NCI-H748 (cell line): ENCODE results near the gene LGALSL.

Experiments
- DNase-seq: peaks from one replicate; lab custom pipeline; 2025; ENCODE audit not compliant: unreplicated experiment; lab: John Stamatoyannopoulos, UW

The LGALSL gene

DNA sequence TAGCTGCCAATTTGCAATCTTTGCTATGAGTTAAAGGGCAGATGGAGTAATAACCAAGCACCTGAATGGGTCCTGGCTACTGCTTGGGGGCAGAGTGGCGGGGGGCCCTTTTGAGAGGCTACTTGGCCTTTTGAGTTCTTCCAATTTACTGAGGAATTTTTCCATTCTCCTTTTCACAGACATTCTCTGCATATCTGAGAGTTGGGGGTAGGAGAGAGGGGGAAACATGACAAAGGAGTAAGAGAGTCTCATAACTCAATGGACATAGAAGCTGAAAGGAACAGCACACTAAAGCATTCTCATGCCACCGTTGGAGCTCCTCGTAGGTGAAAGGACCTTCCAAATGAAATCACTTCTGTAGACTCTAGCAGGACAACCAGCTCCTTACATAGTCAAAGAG lies 16.1 kb downstream of the LGALSL start:
- no peak for DNase-seq

DNA sequence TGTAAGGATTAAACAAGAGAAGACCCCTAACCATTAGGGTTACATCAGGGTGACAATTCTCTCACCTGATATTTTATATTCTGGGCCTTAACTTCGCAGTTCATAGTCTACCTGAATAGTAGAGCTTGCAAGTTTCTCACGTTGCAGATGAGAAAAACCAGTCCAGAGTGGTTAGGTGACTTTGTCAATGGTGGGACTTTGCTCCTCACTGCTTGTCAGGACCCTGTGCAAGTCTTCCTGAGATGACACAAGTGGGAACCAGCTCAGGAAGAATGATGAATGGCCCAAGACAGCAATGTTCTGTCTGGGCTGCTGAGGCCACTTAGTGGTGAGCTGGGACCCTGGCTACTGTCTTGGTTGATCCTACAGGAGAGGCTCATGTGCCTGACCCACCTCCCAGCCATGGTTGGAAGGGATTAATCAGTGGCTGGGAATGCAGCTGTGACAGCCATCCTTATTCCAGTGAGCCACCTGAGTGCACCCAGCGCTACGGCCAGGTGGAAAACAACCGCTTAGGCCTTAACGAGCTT lies 16.9 kb downstream of the LGALSL start:
- DNase-seq = peak; percentile 38

DNA sequence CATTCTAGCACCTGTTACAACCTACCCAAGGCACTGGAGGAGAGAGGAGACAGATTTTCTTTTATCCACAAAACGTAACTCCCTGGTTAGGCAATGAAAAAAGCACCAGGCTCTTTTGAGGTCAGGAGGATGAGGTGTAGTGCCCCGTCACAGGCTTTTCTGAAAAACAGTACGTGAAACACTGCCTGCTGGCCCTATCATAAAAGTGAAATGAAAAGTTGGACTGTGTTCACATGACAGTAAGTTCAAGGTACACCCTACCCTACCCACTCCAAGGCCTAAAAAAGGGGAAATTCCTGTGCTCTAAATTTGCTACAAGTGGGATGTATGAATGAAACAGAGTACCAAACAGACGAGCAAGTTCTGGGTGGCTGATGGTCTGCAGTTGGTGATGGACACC lies 17.6 kb downstream of the LGALSL start:
- DNase-seq = no peak

DNA sequence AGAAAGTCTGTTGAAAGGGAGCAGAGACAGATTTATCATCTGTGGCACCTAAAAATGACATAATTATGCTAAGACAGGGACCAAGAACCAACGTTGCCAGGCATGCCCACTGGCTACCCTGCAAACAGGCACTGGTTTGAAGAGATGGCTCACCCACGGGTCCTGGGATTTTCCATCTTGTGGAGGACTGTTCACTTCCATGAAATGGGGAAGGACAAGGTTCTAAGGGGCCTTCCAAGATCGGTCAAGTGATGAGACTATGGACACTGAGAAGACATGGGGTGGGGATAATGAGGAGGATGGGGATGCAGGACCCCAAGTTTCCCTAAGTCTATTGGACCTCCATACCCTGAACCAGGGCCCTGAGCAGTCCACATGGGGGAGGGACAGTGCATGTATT lies 18.9 kb downstream of the LGALSL start:
- no peak for DNase-seq

DNA sequence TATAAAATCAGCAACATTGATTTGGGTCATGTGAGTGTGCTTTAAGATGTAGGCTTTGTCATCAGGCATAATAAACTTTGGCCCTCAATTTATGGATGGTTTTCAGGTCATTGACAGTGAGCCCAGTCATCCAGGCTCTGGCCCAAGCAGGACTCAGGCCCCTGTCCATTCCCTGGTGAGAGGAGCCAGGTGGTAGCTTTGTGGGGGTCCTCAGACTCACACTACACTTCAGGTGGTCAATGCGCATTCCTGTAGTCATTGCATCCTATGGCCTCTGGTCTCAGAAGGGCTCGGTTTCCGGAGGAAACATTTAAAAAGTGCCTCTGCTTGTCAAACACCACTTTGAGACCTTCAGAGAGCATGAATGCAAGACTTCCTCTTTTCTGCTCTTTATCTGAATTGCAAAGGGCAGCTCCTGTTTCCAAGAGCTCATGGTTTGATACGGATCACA lies 20.2 kb downstream of the LGALSL start:
- DNase-seq = no peak

DNA sequence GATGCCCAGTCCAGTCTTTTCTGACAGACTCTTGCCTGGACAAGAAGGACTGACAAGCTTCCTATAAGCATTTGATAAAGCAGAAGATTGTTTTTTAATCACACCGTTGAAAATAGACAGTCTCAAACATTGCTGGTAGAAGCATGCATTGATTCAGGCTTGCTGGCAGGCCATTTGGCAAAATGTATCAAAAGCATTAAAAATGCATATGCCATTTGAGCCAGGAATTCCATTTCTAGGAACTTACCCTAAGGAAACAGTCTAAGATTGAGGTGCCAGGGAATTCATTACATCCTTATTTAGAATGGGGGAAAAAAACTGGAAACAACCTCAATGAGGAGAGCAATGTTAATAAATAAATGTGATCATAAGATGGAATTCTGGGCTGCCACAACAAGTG lies 20.7 kb downstream of the LGALSL start:
- DNase-seq = no peak

DNA sequence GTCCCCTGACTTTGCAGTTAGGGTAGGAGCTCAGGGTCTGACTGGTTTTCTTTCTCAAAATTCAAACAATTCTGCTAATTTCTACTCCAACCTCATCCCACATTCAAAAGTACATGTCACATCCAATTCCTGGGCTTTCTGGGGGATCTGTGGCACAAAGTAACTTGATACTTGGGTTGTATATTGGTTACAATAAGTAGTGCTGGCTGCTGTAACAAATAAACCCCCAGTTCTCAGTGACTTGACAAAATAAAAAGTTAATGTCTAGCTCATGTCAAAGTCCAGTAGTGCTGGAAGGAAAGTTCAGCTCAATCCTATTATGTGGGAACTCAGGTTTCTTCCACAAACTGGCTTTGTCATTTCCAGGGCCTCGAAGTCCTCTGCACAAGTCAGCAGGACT lies 23.1 kb downstream of the LGALSL start:
- no peak for DNase-seq

DNA sequence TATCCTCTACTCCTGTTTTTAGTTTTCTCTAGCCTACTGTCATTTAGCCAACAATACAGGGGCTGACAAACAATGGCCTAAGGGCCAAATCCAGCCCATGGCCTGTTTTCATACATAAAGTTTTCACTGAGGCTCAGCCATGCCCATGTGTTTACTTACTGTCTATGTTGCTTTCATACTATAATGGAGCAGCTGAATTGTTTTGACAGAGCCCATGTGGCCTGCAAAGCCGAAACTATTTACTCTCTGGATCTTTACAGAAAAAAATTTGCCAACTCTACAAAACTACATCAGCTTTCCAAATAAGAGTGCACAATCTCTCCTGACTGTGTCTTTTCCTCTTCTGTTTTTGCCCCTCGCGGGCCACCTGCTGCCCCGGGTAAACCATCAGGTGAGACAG lies 24.0 kb downstream of the LGALSL start:
- peak; percentile 40 for DNase-seq

DNA sequence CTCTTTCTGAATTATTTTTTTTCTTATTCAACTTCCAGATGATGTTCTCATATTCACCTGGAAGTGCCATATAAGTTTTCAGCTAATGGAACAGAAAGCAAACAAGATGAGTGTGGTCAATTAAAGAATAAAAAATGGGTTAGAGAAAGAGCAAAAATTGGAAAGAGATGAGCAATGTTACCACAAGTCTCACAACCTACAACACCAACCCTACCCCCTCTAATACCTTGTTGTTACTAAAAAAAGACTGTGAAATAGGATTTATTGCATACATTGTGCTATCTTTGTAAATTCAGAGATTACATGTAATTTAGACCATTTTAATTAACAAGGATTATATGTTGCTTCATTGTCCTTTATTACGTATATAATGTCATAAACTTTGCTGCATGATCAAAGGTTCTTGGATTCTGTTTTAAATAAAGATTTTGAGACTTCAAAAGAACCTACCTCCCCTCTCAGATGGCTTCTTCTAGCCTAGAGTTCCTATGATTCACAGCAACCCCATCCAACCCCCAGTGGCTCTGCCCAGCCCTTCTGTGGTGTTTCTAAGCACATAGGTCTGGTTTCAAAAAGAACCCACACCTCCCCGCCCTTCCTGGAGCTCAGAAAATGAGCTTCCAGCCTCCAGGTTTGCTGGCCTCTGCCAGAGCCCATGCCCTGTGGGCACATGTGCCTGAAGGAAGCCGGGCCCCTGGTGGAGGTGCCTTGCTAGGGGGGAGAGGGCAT lies 24.7 kb downstream of the LGALSL start:
- peak; percentile 12 for DNase-seq

DNA sequence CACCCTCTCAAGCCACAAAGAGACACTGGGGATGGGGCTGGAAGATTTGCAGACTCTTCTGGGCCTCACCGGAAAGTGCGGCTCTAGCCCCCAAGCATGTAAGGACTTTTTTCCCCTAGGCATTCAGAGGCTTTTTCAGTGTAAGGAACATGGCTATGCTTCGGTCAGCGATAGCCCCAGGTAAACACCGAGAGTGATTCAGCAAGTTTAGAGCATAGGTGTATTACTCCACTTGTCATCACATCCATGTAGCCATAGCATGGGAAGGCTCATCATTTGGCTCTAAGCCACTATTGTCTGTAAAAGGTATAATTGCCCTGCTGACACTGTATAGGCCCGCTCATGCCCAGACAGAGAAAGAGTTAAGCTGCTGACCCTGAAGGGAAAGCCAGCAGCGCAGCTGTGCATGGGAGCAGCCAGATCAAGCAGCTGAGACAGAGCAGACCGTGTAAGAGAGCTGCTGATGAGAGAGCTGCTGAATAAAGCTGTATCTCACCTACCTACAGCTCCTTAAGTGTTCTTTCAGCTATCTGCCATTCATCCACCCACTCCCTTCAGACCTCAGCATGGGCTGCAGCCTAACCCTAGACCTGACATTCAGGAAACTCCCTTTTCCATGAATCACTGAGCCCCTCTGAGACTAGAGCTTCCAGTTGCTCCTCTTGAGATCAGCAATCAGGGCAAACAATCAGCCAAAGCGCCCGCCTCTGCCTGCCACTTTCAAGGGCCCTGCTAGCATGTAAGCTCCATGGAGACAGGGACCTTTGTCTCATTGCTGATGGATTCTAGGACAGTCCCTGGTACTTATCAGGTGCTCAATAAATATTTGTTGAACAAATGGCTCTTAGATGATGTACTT lies 25.5 kb downstream of the LGALSL start:
- peak; percentile 93 for DNase-seq

DNA sequence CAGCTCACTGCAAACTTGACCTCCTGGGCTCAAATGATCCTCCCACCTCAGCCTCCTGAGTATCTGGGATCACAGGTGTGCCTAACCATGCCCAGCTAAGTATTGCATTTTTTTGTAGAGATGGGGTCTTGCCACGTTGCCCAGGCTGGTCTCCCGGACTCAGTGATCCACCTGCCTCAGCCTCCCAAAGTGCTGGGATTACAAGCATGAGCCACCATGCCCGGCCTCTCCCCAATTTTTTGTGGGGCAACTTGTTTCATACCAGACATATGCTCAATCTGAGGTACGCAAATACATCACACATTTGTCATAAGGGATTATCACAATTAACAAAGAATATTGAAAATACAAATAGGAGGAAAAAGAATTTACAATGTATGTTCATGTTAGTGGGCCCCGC lies 27.7 kb downstream of the LGALSL start:
- no peak for DNase-seq

DNA sequence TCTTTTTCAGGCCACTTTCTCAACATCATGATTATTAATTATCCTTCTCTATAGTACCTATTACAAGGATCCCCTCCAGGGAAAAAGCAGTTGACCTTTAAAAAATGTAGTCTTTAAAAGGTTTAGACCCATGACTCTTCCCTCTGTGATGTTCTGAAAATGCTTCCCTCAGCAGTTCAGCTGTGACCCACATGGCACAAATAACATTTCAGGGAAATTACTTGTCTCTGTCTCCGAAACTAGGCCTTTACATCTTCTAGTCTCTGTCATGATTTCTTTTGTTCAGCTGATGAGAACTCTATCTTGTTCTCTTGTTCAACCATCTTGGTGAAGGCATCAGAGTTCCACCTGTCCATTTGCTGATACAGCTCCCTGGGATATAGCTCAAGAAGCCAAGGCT lies 28.3 kb downstream of the LGALSL start:
- DNase-seq = no peak

DNA sequence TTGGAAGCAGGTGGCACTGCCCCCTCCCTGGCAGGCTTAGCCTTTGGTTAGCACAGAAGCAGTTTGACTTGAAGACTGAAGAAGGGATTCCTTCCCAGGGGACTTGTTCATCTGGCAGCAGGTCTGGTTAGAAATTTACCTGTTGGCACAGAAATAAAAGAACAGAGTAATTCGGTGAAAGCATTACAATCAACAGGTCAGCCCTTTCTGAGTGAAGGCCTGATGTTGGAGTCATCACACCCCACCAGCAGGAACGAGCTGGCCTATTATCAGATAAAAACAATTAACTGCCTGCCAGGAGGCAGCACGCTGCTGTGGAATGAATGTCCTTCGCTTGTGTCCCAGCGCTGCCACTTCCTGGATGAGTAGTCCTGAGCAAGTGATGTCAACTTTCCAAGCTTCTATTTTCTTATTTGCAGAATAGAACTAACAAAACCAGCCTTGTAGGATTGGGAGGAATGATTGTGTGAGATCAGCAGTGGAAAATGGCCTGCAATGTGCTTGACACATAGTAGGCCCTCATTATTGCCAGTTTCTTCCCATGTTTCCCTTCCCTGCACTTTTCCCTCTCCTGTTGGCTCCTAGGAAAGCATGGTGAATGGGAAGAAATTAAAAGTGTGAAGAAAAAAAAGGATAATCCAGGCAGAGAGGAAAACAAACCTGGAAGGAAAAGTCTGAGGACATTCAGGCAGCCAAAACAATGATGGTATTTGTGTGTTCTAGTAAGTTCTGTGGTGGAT lies 29.0 kb downstream of the LGALSL start:
- DNase-seq = peak; percentile 54

DNA sequence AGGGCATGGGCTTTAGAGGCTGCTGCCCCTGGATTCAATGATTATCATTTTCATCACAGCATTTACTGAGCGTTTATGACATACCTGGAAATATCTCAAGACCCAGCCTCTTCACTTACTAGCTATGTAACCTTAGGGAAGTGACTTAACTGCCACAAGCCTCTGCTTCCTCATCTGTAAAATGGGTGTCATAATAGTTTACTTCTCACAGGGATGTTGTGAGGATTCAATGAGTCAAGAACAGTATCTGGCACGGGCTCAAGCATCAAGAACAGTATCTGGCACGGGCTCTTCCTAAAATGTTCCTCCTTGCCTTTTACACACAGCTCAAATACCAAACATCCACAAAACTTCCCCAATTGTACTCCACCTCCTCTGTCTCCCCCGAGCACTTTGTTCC lies 31.4 kb downstream of the LGALSL start:
- no peak for DNase-seq

DNA sequence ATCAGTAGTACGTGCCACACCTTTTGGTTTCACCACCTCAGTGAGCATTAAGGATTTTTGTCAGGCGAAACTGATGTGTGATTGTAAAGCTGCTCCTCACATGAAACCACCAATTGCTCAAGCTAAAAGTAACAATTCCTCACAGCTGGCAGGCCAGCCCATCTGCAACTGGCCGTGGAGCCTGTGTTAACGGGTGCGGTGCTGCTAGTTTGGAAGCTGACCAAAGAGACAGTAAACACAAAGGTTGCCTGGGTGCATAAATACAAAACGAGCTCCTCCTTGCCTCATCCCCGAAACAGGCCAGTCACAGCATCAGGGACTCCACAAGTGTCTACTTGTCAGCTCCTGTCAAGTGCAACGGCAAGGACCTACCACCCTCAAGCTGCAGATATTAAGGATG lies 32.0 kb downstream of the LGALSL start:
- peak; percentile 81 for DNase-seq

DNA sequence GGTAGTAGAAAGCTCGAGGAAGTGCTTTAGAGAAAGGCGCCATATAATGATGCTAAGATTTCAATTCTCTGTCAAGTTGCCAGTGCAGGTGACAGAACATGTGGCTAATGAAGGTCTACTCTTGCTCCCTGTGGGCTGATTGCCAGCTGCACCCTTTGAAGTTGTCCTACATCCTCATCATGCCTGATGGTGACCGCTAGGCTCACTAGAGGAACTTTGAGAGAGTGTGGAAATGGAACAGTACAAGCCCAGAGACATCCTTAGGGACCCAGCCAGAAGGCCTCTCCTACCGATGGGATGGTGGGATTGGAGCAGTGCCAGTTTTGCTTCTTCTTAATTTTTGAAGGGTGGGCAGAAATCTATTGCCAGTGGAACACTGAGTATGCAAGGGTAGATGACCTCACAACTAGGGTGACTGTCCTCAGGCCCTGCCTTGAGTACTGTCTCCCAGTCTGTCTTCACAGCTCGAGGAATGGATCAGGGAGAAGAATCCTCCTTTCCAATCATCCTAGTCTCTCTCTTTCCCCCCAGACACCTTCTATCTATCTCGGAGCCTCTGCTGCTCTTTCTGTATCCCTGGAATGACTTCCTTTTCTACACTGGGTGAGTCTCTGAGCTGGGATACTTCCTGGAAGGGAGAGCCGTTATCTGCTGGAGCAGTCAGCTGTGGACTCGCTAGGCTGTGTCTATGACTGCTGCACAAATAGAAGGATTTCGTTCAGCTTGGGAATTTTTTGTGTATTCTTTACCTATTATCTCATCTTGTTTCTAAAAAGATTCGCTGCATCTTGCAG lies 33.5 kb downstream of the LGALSL start:
- DNase-seq = peak; percentile 53

DNA sequence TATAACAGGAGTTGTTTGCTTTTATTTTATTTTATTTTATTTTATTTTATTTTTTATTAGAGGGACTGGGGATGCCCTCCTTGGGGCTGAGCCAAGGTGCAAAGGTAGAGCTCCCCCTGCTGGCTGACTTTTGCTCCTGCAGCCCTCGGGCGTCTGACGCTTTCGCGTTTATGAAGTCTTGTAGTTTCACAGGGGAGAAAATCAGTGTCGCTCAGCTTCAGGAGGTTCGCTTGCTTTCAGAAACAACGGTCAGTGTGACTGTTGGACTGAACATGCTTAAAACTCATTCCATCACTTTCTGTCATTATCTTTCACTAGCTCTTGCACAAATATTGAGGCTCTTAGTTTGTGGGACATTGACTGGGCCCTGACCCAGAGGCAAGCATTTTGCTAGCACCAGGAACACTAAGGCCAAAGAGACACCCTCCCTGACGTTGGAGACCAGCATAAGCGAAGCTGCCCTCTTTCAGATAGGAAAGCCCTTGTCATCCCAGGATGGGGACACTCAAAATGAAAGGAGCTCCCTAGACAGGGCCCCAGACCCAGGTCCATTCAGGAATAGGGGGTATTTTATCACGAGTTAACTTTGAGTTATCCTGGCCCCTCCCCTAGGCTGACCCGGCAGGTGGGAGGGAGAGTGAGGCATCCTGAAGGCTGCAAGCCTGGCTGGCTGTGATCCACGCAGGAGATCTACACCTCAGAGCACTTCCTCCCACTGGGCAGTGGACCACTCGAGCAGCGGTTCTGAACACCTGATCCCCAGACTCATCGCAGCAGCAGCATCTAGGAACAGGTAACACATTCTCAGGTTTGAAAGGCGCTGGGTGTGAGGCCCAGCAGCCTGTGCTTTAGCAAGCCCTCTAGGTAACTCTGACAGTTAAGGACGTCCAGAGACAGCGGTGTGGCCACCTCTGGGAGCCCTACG lies 34.4 kb downstream of the LGALSL start:
- peak; percentile 62 for DNase-seq

DNA sequence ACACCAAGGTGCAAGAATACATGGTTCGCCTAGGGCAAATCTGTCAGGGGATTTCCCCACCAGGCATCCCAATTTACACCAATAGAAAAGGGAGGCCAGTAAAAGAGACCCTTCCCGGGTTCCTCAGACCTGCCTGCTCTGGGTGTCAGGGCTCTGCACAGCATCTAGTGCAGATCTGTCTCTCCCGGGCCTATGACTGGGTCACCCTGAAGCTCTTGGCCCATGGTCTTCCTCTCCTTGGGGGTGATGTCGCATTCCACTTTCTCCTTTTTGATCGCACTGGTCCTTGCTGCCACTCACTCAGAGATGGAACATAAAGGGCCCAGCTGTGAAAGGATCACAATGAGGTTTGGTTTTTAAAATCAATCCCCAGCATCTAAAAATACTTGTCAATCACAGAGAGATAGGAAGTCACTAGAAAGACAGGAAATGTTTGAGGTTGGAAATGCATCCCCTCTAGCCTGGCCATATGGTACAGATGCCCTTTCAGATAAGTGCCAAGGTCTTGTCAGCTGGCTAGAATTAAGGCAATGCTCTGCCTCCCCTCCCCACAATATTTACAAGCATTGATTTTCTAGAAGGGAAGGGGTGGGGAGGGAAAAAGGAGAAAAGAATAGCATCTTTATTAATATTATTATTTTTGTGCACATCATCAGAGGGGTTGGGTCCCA lies 35.3 kb downstream of the LGALSL start:
- DNase-seq = no peak

DNA sequence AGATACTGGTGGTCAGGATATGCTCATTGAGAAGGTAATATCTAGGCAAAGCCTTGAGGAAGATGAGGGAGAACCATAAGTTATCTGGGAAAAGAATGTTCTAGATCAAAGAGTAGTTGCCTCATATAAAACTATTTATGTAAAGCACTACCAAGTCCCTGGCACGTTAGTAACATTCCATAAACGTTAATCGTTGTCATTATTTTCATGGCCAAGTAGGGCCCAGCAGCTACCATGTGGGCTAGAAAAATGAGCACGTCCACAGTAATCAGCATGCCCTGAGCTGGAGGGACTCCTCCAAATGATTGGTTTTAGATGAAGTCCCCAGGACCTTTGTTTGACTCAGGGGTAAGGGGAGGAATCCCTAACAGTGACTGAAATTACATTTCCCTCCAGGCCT lies 37.5 kb downstream of the LGALSL start:
- DNase-seq = no peak
